ENCODE results near the gene CFDP1.
"Not testable (repeated sequence)": the region's sequence is repeated elsewhere in the genome, so short reads cannot be mapped to it uniquely, and the experiment has no call there.

The CFDP1 gene

DNA sequence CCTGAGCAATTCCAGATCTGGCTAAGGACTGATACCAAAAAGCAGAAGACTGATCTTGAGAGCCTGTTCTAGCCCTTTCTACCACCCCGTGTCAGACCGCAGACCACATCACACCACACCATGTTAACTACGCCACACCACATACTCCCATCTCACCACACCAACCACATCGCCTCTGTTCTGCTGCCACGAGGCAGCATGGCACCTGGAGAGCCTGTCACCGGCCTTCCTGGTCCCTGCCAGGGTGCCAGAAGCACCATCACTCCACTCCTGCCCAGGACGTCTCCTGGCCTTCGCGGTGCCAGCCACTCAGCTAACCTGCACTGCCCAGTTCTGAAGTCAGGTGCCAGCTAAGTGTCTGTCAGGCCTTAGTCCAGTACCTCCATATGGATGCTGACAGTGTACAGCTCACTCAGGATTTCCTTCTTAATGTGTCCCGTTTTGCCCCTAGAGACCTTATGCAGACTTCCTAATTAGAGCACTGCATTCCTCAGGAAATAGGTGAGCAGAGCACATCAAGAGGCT, 144.6 kb downstream of the CFDP1 start:
- DNase-seq, result no peak

GRCh38 chr16:75288181-75288580, 145.1 kb downstream of the CFDP1 start:
- DNase-seq, result no peak

DNA sequence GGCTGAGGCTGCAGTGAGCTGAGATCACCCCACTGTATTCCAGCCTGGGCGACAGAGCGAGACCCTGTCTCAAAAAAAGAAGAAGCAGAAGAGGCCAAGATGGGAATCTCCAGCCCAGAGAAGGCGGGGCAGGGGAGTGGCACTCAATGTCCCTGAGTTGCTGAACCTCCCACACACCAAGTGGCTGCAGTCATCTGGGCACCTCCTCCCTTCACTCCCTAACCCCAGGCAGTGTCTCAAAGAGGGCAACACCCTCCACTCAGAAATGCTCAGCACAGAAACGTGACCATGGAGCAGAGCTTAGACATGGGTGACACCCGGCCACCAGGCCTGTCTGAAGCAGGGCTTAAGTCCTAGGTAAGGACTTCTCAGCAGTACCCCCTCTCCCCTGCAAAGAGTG, 145.6 kb downstream of the CFDP1 start:
- no peak for DNase-seq

GRCh38 chr16:75286389-75286788, 146.9 kb downstream of the CFDP1 start:
- DNase-seq, result no peak

GRCh38 chr16:75282466-75283281, 150.6 kb downstream of the CFDP1 start:
- DNase-seq, result peak; percentile 87 to 93

DNA sequence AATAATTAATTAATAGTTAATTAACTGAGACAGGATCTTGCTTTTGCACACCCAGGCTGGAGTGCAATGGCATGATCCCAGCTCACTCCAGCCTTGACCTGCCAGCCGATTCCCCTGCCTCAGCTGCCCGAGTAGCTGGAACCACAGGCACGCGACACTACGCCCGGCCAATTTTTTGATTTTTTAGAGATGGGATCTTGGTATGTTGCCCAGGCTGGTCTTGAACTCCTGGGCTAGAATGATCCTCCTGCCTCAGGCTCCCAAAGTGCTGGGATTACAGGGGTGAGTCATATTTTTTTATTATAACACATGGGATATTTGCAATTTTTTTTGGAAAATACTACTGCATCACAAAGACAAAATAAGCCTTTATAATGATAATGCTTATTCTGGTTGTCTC, 151.5 kb downstream of the CFDP1 start:
- DNase-seq, result peak in 1 of 2 experiments; percentile 22

- DNase-seq, result not testable (repeated sequence)
Observed at GRCh38 chr16:75281009-75281408, 152.3 kb downstream of the CFDP1 start.

GRCh38 chr16:75280331-75280804, 152.9 kb downstream of the CFDP1 start:
- DNase-seq, result no peak

DNA sequence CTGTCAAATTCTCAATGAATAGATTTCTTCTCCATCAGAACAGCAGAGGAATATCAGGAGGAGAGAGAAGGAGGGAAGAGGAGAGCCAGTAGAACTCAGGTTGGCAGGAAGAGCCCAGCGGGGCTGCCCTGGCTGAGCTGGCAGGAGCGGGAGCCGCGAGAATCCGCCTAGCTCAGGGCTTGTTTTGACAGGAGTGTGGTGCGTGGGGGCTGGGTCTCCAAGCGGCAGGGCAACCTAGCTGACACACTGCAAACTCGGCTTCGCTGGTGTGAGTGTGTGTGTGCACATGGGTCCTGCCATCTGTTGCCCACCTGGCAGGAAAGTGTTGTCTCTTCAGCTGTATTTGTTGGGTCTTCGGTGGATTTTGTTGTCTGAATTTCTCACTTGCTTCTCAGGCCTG, 154.0 kb downstream of the CFDP1 start:
- DNase-seq, result peak; percentile 25 to 76

DNA sequence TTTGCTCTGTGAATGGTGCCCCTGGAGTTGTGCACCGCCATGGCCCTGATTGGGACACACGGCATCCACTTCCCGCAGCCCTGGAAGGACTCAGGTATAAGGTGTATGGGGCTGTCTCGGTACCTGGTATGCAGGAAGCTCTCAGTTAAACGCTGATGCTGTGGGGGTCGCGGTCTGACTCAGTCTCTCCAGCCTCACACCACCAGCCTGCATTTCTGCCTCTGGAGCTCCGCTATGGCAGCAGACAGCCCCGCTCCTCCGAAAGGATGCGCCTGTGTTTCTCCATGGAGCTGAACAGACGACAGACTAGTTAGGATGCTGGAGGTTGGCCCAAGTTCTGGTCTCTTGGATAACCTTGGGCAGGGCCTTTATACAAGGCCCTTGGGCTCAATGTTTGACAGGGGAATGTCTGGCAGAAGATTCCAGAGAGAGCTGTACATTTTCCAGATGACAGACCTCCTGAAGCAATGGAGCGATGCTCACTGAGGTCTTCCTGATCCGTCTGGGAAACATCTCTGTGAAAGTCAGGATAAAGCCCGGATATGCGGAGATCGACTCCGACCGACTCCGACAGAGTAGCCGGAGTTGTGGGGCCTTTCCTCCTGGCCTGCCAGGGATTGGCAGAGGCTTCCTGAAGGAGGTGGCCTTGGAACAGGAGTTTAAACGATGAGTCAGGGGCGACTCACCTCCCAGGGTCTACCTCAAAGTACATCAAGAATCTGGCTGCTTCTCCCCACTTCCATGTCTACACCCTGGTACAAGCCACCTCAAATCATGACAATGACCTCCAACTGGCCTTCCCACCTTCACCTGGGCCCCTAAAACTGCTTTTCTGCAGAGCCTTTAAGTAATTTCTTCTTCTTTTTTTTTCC, 160.0 kb downstream of the CFDP1 start:
- no peak for DNase-seq

DNA sequence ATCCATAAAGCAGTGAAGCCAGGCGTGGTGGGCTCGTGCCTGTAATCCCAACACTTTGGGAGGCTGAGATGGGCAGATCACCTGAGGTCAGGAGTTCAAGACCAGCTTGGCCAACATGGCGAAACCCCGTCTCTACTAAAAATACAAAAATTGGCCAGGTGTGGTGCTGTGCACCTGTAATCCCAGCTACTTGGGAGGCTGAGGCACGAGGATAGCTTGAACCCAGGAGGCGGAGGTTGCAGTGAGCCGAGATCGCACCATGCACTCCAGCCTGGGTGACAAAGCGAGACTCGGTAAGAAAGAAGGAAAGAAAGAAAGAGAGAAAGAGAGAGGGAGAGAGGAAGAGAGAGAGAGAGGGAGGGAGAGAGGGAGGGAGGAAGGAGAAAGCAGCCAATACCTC, 160.7 kb downstream of the CFDP1 start:
- not testable (repeated sequence) for DNase-seq

DNA sequence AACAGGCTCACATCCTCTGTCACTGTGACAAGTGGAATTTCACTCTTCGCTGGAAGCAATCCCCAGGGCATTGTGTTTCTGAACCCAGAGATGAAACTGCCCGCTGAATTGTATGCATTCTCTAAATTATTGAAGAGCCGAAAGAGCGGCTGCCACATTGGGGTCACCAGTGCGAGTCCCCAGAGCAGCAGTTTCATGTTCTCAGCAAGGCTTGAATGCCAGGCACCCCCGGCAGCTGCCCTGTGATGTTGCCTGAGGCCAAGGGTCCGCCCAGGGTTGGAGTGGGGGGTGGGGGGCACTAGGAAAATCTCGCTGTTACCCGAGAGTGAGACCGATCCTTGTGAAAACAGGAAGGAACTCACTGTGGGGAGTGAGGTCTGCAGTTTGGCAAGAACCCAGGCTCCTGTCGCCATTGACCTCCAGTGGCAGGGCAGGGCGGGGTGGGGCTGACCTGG, 161.2 kb downstream of the CFDP1 start:
- DNase-seq, result no peak

GRCh38 chr16:75271441-75272096, 161.7 kb downstream of the CFDP1 start:
- DNase-seq, result no peak

DNA sequence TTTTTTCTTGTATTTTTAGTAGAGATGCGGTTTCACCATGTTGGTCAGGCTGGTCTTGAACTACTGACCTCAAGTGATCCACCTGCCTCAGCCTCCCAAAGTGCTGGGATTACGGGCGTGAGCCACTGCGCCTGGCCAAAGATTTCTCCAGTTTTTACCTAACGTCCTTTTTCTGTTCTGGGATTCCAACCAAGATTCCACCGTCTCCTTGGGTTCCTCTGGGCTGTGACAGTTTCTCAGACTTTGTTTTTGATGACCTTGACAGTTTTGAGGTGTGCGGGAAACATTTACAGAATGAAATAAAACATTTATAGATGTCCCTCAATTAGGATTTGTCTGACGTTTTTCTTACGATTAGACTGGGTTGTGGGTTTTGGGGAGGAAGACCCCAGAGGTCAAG, 163.9 kb downstream of the CFDP1 start:
- not testable (repeated sequence) for DNase-seq

GRCh38 chr16:75267631-75268264, 165.6 kb downstream of the CFDP1 start:
- DNase-seq, result peak; percentile 55 to 88

GRCh38 chr16:75266738-75267630, 166.3 kb downstream of the CFDP1 start:
- DNase-seq, result peak; percentile 24 to 82

DNA sequence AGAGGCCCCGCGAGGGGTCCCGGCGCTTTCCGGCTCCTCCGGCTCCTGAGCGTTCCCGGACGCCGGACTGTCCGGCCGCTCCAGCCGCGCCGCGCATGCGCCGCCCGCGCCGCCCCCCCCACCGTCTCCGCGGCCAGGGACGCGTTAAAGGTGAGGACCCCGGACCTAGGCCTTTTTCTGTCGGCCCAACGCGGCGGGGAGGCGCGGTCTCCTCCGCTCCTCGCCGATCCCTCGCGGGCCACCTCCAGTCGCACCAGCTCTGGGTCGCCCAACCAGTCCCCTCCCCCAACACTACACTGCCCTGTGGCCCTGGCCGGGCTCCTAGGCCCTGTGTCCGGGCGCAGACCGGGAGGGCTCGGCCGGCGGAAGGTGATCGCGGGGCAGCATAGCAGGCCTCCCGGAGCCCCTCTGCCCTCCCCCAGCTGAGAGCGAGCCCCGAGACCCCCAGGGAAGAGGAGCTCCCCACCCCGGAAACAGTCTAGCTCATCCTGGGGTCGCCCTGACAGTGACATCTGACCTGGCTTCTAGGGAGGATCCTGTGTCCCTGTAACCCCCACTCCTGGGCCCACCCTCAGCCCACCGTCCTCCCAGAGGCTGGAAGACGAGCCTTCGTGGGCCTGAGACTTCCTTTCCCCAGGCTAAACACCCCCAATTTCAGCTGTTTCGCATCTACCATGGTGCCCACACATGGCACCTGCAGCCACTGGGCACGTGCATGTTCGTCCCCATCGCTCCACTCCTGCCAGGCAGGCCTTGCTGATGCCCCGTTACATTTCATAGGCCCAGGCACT, 167.2 kb downstream of the CFDP1 start:
- DNase-seq, result peak in 1 of 2 experiments; percentile 39

DNA sequence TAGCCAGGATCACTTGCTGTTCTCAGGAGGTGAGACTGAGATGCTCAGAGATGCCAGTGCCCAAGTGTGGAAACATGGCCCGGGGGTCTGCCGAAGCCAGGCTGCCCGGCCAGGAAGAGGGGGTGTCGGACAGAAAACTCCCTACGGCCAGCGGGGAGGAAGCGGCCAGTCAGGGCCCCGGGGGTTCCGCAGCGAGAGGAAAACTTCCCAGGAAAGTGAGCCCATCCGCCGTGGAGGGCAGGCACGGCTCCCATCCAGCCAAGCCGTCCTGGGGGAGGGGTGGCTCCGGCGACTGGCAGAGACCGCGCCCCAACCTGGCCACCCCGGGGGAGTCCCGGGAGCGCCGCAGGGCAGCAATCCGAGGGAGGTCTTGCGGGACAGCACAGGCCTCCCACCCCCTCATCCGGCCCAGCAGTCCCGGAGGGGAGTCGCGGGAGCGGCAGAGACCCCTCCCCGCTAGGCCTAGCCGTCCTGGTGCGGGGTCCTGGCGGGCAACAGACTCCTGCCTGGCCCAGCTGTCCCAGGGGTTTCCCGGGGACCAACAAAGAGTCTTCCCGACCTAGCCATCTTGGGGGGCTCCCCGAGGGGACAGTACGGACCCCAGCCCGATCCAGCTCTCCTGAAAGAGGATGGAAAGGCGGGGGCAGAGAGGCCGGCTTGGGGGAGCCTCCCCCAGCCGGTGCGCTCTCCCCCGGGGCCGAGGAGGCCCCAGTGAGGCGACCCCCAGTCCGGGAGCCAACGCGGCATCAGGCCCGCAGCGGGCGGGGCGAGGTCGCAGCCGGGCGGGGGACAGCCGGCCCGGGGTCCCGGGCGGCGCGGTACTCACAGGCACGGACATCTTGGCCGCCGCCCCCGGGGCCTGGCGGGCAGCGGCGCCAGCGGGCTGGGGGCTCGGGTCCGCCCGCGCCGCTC, 168.0 kb downstream of the CFDP1 start:
- no peak for DNase-seq

GRCh38 chr16:75264457-75264998, 168.8 kb downstream of the CFDP1 start:
- peak in 1 of 2 experiments; percentile 62 for DNase-seq
